Right kidney (tissue), 1 donor: ENCODE measurements around the gene PLPP4.

ENCODE experiments used
- DNase-seq: peaks from one replicate; pipeline ENCODE4 v3.0.0-alpha.2; 2016

The PLPP4 gene

DNA sequence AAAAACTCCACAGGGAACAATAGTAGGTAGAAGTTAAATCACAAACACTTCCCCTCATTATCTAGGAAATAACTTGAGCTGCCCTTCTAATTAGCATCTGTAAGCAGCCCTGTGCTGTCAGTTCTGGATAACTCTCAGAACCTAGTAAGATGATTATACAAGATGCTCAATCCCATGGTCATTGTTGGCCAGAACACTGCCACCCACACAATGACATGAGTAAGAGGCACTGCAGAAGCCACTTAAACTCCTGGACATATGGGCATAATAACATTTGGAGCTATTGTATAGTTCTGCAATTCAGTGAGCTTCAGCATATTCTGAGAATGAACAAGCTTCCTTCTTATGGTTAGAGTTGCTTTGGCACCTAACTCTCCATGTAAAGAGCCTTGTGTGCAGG, 153.8 kb downstream of the PLPP4 start:
- no peak for DNase-seq

DNA sequence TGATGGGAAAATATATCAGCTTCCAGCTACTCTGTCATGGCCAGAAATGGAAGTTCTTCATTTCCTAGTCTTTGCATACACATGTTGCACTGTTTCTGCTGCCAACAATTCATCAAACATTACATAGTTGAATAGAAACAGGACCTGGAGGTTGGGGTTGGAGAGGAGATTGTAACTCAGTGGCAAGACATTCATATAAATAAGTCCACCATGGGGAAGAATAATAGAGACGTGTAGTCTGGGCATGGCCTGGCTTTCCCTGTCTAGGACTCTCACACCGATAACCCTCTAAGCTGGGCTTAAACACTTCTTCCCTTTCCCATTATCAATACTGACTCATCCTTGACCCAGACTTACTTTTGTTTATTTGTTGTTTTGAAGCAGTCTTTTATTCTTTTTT, 155.7 kb downstream of the PLPP4 start:
- no peak for DNase-seq

DNA sequence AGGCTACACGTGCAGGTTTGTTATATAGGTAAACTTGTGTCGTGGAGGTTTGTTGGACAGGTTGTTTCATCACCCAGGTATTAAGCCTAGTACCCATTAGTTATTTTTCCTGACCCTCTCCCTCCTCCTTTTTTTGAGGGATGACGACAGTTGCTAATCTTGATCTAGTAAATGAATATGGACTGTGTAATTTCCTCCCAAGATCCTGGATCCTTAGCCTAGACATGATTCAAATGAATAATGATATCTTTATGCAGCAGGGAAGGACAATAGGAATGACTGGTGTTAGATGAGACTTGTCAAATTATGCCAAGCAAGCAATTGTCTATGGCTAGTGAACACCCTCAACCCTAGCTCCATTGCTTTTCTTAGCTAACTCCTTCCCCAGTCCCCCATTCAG, 156.2 kb downstream of the PLPP4 start:
- DNase-seq, result no peak

DNA sequence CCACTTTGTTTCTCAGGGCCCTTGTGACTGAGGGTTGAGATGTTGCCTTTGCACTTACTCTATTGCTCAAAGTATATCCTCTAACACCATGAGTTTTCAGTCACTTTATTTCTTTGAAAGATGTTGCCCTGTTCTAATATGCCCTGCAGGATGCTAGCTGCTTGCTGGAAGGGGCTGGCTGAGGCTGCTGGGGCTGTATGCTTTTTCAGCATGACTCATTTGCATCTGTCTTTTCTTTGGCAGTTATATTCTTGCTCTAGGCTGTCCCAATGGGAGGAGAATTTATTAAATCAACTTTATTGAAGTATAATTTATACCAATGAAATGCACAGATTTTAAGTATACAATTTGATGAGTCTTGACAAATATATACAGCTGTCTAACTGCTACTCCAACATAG, 157.7 kb downstream of the PLPP4 start:
- no peak for DNase-seq

DNA sequence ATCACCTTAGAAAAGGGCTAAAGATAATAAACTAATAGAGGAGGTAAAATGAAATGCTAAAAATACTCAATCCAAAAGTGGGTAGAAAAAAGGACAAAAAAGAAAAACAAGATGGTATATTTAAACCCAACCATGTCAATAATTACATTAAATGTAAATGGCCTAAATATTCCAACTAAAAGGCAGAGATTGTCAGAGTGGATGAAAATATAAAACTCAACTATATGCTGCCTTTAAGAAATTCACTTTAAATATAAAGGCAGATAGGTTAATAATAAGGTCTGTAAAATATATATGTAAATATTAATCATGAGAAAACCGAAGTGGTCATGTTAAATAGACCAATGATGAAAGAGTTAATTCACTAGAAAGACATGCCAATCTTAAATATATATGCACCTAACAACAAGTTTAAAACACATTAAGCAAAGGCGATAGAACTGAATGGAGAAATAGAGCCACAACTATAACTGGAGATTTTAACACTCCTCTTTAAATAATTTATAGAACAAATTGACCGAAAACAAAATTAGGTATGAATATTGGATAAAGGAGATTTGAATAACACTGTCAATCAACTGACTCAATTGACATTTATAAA, 159.4 kb downstream of the PLPP4 start:
- no peak for DNase-seq

DNA sequence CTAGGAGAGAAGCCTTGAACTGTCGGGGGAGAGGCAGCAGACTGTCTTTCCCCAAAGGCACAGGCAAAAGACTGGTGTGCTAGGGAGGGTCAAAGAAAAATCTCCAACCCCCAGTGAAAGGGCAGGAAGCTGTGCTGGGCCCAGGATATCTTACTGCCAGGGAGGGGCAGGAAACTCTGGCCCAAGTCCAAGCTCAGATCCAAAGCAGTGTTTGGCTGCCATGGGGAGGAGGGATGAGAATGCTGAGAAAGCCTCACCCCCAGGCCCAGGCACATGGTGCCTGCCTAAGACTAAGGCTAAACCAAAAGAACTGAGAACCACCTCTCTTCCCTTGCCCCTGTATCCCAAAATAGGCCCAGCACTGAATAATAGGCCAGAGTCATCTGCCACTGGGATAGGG, 171.2 kb downstream of the PLPP4 start:
- DNase-seq, result no peak

DNA sequence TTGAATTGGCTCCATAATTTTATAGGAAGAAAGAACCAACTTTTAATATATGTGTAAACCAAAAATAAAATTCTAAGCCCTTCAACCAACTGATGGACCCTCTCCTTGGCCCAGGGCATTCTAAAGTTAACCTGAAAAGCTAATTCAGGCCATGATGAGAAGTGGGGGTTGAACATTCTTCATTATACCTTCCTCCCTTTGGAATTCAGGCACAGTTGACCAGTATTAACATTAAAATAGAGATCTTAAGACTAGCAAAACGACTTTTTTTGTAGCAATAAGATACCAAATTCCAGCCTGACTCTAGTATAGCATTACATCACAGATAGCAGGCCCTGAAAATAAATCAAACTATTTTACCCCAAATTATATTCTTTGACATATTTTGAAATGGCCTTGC, 173.2 kb downstream of the PLPP4 start:
- DNase-seq, result no peak

DNA sequence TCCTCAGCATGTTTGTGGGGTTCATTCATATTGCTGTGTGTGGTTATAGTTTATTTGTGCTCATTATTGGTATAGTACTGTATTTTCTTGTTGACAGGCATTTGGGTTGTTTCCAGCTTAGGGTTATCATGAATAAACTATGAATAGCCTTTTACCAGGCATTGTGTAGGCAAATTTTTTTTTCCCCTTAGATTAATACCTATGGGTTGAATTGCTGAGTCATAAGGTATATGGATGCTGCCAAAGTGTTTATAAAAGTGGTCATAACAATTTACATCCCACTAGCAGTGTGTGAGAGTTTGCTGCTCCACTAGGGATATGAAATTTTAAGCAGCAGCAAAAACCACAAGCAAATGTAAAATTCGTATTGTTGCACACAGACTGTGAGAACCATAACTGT, 175.0 kb downstream of the PLPP4 start:
- DNase-seq, result no peak

DNA sequence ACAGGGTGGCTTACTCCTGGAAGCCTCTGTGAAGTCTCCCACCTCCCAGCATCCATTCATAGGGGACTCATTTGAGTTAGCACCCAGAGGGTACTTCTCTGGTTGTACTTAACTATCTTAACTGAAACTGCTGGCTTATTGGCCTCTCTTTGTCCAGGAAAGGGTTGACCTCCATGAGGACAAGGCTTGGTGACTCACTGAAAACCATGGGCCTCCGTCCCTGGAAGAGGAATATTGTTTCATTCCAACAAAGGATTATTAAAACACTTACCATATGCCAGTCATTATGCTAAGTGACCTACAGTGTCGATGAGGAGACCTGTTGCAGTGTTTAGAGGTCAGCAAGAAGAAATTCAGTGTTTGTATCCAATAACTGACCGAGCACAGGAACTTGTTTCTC, 175.9 kb downstream of the PLPP4 start:
- no peak for DNase-seq

DNA sequence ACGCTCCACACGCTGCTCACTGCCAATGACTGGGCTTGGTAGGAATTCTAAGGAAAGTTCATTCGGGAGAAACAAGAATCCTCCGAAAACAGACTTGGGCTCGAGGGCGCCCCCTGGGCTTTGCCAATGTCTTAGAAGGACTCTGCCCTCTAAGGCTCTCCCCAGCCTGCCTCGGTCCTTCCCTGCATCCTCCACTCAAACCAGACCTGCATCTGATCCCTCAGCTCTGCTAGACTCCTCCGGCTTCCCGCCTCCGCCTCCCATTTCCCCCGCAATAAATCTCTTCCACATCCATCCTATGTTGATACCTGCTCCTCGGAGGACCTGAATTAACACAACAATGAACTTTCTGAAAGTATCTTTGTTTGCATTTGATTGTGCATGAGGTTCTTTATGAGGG, 177.6 kb downstream of the PLPP4 start:
- DNase-seq, result no peak
